ENCODE results near the gene NDUFAF8.

GRCh38 chr17:81197831-81198490 lies 41.2 kb upstream of the NDUFAF8 start:
- no peak for TF ChIP-seq CTCF (conservative IDR thresholded peaks at IDR 0.05)
- no peak for TF ChIP-seq ZFX (IDR thresholded peaks at IDR 0.05)
